Stimulated activated naive CD8-positive, alpha-beta T cell treated with anti-CD3 and anti-CD28 coated beads, Interleukin-15, amount 100 ng/mL, for 72 hours (primary cell): ENCODE data around the gene SVIL.

Experiments
- ATAC-seq: fragments of 150-1000 bp; cut with Tn5 transposase; 2 replicates; pipeline ENCODE4 v1.10.0; 2021; ENCODE audit warnings: mild to moderate bottlenecking, moderate library complexity
- DNase-seq, 2 donors: peaks; one replicate each; pipeline ENCODE4 v3.0.0; 2021 to 2022
- H3K27ac Mint-ChIP-seq, 2 donors: one replicate each; pipeline ENCODE4 v1.8.0; 2022; ENCODE audit warnings: mild to moderate bottlenecking in 2 of 2, mixed read lengths in 2 of 2, moderate library complexity in 2 of 2
- H3K27me3 Mint-ChIP-seq: one replicate; pipeline ENCODE4 v1.8.0; 2022; ENCODE audit warnings: mixed read lengths
- H3K4me1 Mint-ChIP-seq: one replicate; pipeline ENCODE4 v1.8.0; 2022; ENCODE audit warnings: mild to moderate bottlenecking, mixed read lengths
- H3K4me3 Mint-ChIP-seq, 2 donors: one replicate each; pipeline ENCODE4 v1.8.0; 2022; ENCODE audit warnings: mild to moderate bottlenecking in 2 of 2, mixed read lengths in 2 of 2, moderate library complexity in 1 of 2
- H3K9me3 Mint-ChIP-seq, 2 donors: one replicate each; pipeline ENCODE4 v1.8.0; 2022; ENCODE audit warnings: mixed read lengths in 2 of 2

The SVIL gene

DNA sequence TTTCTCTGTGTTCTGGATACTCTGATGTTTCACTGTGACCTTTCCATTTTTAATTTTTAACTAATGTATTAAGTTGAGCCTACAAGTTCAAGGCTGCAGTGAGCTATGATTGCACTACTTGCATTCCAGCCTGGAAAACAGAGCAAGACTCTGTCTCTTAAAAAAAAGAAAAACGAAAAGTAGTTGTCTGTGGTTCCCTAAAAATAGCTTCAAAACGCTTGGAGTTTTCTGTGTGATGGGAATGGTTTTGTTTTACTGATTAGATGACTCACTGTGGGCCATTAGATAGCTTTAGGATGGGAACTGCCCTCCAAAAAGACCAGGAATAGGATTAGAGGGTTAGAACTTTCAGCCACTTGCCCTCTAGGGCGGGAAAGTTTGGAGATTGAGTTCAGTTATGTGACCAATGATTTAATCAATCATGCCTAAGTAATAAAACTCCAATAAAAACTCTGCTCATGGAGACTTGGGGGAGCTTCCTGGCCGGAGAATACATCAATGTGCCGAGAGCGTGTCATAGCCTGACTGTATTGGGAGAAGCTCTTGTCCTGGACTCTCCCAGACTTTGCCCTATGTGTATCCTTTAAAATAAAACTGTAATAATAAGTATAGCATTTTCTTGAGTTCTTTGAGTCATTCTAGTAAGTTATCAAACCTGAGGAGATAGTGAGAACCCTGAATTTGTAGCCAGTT lies 198.8 kb downstream of the SVIL start:
- H3K9me3 Mint-ChIP-seq: peaks cover 26 to 29% of the 10 kb centered on the region in 2 donors
- no peak overlapping the region for H3K4me3 Mint-ChIP-seq
- H3K27me3 Mint-ChIP-seq: no peaks in the 10 kb centered on the region

DNA sequence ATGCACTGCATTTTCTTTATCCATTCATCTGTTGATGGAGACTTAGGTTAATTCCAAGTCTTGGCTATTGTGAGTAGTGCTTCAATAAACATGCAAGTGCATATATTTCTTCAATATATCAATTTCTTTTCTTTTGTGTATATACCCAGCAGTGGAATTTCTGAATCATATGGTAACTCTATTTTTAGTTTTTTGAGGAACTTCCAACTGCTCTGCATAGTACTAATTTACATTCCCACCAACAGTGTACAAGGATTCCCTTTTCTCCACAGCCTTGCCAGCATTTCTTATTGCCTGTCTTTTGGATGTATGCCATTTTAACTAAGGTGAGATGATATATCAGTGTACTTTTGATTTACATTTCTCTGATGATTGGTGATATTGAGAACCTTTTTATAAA lies 200.7 kb downstream of the SVIL start:
- no peak overlapping the region for H3K27ac Mint-ChIP-seq
- H3K27me3 Mint-ChIP-seq: no peaks in the 10 kb centered on the region
- ATAC-seq (no peak), DNase-seq (no peak)
- H3K9me3 Mint-ChIP-seq: peaks cover 23 to 28% of the 10 kb centered on the region in 2 donors
- H3K4me3 Mint-ChIP-seq: no peak overlapping the region
- H3K4me1 Mint-ChIP-seq: no peaks in the 10 kb centered on the region

More for the DNA sequence above, 198.8 kb downstream of the SVIL start:
- ATAC-seq (no peak), DNase-seq (no peak)
- H3K27ac Mint-ChIP-seq: no peak overlapping the region
- H3K4me1 Mint-ChIP-seq: no peaks in the 10 kb centered on the region

DNA sequence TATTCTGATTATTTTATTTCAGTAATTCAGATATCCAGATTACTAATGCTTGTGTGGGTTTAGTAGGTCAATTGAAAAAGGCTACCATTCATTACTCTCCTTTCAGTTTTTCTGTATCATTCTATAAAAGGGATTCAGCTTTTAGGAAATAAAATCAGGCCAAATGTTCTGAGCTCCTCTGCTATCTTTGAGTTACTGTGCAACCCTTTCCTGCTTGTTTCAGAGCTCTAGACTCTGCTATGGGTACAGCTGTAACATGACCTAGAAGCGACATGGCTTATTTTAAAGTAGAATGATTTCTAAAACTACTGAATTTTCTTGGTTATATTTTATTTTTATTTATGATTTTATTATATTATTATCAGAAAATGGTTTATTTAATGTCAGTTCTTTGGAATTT lies 203.1 kb downstream of the SVIL start:
- H3K4me1 Mint-ChIP-seq: no peaks in the 10 kb centered on the region
- no peak overlapping the region for H3K27ac Mint-ChIP-seq
- no peak overlapping the region for H3K4me3 Mint-ChIP-seq
- DNase-seq: no peak
- ATAC-seq: no peak
- peaks cover 6 to 9% of the 10 kb centered on the region in 2 donors for H3K9me3 Mint-ChIP-seq
- H3K27me3 Mint-ChIP-seq: no peaks in the 10 kb centered on the region

DNA sequence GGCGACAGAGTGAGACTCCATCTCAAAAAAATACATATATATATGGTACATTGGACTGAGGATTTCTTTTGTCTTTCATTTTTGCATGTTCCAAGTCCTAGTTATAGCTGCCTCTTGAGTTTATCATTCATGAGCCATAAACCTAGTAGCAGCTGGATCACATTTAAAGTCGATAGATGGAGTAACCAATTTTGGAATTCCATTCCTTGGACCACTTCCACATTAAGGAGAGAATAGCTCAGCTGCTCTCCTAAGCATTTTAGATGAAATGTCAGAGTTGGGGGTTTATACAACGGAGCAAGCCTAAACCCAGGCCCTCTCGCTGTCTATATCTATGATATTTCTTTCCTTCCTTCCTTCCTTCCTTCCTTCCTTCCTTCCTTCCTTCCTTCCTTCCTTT lies 204.7 kb downstream of the SVIL start:
- Mint-ChIP-seq H3K9me3 (peaks cover 0 to 6% of the 10 kb centered on the region in 2 donors), H3K27ac (no peak overlapping the region), H3K4me3 (no peak overlapping the region), H3K27me3 (no peaks in the 10 kb centered on the region), H3K4me1 (no peaks in the 10 kb centered on the region)
- ATAC-seq (no peak), DNase-seq (no peak)

DNA sequence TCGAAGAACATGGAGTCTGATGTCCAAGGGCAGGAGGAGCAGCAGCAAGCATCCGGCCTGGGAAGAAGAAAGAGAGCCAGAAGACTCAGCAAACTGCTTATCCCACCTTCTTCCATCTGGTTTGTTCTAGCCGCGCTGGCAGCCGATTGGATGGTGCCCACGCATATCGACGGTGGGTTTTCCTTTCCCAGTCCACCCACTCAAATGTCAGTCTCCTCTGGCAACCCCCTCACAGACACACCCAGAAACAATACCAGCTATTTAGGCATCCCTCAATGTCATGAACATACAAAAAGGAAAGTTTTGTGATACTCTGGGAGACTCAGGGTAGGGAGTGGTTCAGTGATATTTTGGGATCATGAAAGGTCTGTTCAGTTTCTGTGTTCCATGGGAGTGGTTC lies 206.3 kb downstream of the SVIL start:
- no peak for DNase-seq
- Mint-ChIP-seq H3K4me3 (no peak overlapping the region), H3K9me3 (no peaks in the 10 kb centered on the region), H3K27me3 (no peaks in the 10 kb centered on the region), H3K27ac (no peak overlapping the region), H3K4me1 (no peaks in the 10 kb centered on the region)
- ATAC-seq: no peak

DNA sequence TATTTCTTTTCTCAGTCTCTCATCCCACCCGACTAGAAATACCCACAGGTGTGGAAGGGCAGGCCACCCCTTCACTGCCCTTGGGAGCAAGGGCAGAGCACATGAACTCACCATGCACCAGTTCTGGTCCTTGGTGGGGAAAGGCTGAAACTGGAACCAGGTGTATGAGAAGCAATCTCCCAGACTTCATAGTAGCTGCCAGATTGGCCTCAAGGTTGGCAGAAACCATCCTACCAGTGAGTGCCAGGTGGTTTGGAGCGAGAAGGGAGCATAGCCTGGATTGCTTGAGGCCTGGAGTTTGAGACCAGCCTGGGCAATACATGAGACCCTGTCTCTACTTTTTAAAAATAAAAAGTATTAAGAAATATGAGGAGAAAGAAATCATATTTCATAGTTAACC lies 207.1 kb downstream of the SVIL start:
- H3K9me3 Mint-ChIP-seq: no peaks in the 10 kb centered on the region
- ATAC-seq: no peak
- no peaks in the 10 kb centered on the region for H3K27me3 Mint-ChIP-seq
- no peak for DNase-seq
- H3K4me1 Mint-ChIP-seq: no peaks in the 10 kb centered on the region
- no peak overlapping the region for H3K27ac Mint-ChIP-seq
- H3K4me3 Mint-ChIP-seq: no peak overlapping the region

DNA sequence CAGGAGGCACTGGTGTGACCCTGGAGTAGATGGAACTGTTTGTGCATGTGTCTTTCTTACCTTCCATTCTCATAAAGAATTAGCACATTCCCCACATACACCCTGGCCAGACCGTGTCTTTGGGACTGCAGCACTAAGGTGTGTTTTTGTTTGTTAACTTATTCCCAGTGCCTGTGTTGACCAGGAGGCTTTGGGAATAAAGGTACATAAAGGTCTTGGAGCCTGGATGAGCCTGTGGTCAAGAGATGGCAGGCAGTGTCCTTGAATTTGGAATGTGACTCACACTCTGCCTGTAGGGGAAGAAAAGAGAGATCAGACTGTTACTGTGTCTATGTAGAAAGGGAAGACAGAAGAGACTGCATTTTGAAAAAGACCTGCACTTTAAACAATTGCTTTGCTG lies 208.4 kb downstream of the SVIL start:
- Mint-ChIP-seq H3K9me3 (no peaks in the 10 kb centered on the region), H3K4me3 (no peak overlapping the region), H3K4me1 (no peaks in the 10 kb centered on the region), H3K27me3 (no peaks in the 10 kb centered on the region), H3K27ac (peak overlapping the region in 1 of 2 donors; percentile 28)
- ATAC-seq (no peak), DNase-seq (no peak)

DNA sequence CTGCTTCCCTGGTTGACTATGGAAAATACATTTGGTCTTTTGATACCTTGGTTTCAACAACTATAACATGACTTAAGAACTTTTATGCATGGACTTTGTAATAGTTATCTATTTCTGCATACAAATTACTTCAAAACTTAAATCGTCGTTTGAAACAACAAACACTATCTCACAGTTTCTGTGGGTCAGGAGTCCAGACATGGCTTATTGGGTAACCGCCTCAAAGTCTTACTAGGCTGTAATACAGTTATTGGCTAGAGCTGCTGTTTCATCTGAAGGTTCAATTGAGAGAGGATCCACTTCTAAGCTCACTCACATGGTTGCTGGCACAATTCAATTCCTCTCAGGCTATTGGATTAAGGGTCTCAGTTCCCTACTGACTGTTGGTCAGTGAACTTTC lies 210.8 kb downstream of the SVIL start:
- ATAC-seq (no peak), DNase-seq (no peak)
- no peak overlapping the region for H3K4me3 Mint-ChIP-seq
- no peaks in the 10 kb centered on the region for H3K27me3 Mint-ChIP-seq
- H3K9me3 Mint-ChIP-seq: no peaks in the 10 kb centered on the region
- H3K27ac Mint-ChIP-seq: no peak overlapping the region
- no peaks in the 10 kb centered on the region for H3K4me1 Mint-ChIP-seq

DNA sequence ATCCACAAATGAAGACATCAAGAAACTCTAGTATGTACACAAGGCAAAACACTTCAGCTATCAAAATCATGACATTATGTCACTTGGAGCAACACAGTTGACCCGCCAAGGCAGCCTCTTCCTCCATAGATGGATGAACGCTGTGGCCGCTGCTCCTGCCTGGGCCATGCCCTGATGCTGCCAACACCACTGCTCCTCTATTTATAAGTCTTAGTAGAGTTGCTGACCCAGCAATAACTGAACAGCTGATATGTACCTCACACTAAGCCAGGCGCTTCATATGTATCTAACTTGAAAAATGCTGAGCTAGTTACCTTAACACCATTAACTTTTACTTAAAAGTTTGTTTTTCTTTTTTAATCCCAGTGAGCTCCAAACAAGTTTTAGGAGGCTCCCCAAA lies 214.0 kb downstream of the SVIL start:
- no peak for ATAC-seq

DNA sequence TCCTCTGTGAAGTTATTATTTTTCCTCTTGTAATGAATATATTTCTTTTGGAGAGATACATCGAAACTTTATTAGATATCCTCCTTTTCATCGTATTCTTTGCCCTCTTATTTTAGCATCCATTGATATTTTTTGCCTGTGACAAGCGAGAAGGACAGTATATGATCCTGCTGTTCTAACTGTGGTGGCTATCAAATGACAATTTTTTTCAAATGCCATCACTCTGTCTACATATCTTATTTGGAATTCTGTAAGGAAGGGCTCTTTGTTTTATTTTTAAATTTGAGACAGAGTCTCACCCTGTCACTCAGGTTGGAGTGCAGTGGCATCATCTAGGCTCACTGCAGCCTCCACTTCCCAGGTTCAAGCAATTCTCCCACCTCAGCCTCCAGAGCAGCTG lies 217.4 kb downstream of the SVIL start:
- Mint-ChIP-seq H3K9me3 (no peaks in the 10 kb centered on the region), H3K4me1 (peaks cover 20% of the 10 kb centered on the region), H3K4me3 (no peak overlapping the region), H3K27ac (no peak overlapping the region), H3K27me3 (no peaks in the 10 kb centered on the region)
- ATAC-seq (no peak), DNase-seq (no peak)

More for the DNA sequence above, 214.0 kb downstream of the SVIL start:
- no peak for DNase-seq
- Mint-ChIP-seq H3K9me3 (no peaks in the 10 kb centered on the region), H3K4me3 (no peak overlapping the region), H3K27ac (no peak overlapping the region), H3K4me1 (no peaks in the 10 kb centered on the region), H3K27me3 (no peaks in the 10 kb centered on the region)

DNA sequence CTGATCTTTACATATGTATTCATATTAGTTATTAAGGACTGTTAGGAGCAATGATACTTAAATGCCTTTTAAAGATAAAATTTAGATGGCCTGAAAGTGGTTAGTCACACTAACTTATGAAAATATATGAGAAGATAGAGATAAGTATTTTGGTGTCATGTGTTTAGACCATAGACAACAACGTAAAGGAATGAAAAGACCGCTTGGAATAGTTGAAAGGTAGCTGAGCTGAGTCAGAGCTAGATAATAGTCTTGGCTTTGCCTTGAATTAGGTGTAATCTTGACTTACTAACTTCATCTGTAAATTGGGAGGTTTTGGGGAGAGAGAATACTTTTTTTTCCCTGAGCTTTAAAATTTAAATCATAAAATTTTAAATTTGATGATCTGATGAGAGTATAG lies 218.9 kb downstream of the SVIL start:
- ATAC-seq: no peak
- H3K27ac Mint-ChIP-seq: no peak overlapping the region
- no peaks in the 10 kb centered on the region for H3K27me3 Mint-ChIP-seq
- no peak for DNase-seq
- H3K4me1 Mint-ChIP-seq: peaks cover 32% of the 10 kb centered on the region
- no peak overlapping the region for H3K4me3 Mint-ChIP-seq
- no peaks in the 10 kb centered on the region for H3K9me3 Mint-ChIP-seq

DNA sequence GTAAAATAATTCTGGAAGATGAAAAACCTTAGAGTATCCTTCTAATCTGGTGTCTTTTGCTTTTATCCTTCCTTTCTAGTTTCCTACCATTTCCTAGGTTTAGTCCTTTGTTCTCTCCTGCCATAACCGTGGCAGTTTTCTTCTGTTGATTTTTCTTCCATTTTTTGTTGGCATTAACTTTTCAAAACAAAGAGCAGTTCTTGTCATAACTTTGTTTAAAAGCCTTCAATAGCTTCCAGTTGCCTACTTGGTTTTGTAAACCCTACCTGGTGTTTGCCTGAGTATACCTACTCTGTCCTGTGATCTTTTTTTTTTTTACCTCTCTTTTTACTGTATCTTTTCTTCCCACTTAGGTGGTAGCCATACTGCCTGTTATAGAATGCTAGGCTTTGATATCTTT lies 220.3 kb downstream of the SVIL start:
- Mint-ChIP-seq H3K27me3 (no peaks in the 10 kb centered on the region), H3K9me3 (no peaks in the 10 kb centered on the region), H3K4me1 (peaks cover 32% of the 10 kb centered on the region), H3K27ac (no peak overlapping the region), H3K4me3 (no peak overlapping the region)
- DNase-seq (no peak), ATAC-seq (no peak)

DNA sequence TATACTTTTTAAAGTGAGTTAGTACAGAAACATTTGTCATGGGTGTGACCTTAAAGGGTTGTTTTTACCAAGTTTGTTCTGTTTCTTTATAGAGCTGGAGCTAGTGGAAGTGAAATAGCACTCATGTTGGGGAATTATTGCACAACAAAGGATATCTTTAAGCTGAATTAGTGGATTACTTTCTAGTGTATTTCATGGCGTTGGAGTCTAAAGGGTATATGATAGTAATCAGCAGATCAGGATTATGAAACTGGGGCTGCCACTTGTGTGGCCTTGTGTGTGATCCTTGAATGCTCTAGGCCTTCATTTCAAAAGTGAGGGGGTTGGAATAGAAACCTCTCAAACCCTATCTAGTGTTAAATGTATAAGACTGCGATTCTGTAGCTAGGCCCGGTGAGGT lies 222.3 kb downstream of the SVIL start:
- DNase-seq: no peak
- ATAC-seq: peak; percentile 19
- Mint-ChIP-seq H3K4me1 (peaks cover 39% of the 10 kb centered on the region), H3K27me3 (no peaks in the 10 kb centered on the region), H3K27ac (no peak overlapping the region), H3K4me3 (no peak overlapping the region), H3K9me3 (peaks cover 4 to 5% of the 10 kb centered on the region in 2 donors)

DNA sequence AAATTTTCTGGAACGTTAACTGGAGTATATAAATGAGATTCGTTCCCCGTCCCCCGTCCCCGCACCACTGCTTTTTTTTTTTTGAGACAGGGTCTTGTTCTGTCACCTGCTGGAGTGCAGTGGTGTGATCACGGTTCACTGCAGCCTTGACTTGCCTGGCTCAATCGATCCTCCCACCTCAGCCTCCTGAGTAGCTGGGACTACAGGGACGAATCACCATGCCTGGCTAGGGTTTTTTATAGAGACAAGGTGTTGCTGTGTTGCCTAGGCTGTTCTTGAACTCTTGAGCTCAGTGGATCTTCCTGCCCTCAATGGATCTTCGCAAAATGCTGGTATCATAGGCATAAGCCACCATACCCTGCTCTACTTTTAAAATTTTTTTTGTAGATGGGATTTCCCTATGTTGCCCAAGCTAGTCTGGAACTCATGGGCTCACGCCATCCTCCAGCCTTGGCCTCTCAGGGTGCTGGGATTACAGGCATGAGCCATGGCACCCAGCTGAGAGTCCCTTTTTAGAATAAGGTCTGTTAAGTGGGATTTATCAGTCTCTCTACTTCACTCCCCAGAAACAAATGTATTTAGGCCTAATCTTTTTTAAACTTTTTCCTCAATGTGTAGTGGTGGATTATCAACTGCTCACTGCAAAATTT lies 223.0 kb downstream of the SVIL start:
- H3K4me1 Mint-ChIP-seq: peaks cover 39% of the 10 kb centered on the region
- DNase-seq (no peak), ATAC-seq (no peak)
- peaks cover 4 to 11% of the 10 kb centered on the region in 2 donors for H3K9me3 Mint-ChIP-seq
- H3K27me3 Mint-ChIP-seq: no peaks in the 10 kb centered on the region
- peak overlapping the region in 1 of 2 donors; percentile 7 for H3K27ac Mint-ChIP-seq
- peak overlapping the region in 1 of 2 donors; percentile 41 for H3K4me3 Mint-ChIP-seq

DNA sequence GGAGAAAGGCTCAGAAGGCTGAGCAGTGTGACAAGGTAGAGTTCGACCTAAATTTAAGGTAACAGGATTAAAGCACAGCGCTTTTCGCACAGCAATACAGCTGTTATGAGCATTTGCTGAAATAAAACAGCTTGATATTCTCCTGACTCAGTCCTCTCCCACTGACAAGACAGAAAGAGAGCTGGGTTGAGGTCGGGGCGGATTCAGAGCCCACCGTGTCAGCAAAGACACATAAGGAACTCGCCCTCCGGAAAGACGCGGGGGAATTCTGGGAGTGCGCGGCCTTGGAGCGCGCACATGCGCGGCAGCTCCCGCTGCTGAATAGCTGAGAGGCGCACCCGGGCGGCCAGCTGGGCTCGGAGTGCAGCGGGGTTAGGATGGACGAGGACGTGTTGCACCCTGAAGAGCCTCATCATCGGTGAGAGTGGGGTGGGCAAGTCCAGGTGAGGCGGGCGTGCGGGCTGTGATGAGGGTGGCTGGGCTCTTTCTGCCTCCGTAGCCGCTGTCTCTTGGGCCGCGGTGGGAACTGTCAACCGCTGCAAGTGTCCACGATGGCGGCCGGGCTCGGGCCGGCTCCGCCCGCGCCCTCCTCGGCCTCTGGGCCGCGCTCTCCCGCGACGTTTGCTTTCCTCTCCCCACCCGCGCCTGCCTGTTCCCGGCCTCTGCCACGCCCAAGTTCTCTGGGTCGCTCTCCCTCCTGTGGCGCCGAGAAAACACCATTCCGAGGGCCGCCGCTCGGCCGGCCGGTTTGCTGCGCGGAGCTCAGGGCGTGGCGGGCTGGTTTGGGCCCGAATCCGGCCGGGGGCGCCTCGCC lies 225.3 kb downstream of the SVIL start:
- Mint-ChIP-seq H3K27me3 (no peaks in the 10 kb centered on the region), H3K9me3 (peaks cover 4 to 11% of the 10 kb centered on the region in 2 donors), H3K4me1 (peaks cover 34% of the 10 kb centered on the region), H3K27ac (peak overlapping the region; percentile 95 to 98), H3K4me3 (peak overlapping the region; percentile 96 to 97)
- ATAC-seq (peak; percentile 71), DNase-seq (peak; percentile 40 to 44)

DNA sequence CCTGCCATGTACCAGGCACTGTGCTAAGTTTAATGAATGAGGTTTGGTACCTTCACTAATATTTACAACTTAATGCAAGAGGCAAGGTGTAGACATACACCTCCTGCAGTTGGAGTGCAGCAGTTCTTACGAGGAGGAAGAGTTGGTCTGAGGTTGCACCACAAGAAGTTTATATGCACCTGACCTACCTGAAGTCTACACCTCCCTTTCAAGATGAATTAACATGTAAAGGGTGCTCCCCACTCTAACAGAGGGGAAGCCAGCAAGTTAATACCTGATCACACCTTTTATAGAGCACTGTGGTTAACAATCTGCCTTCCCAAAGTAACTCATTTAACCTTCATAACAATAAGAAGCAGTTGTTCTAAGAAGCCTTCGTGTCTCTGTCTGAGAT lies 225.9 kb downstream of the SVIL start:
- Mint-ChIP-seq H3K4me1 (peaks cover 32% of the 10 kb centered on the region), H3K9me3 (peaks cover 4 to 11% of the 10 kb centered on the region in 2 donors), H3K27me3 (no peaks in the 10 kb centered on the region), H3K4me3 (peak overlapping the region; percentile 96 to 97), H3K27ac (peak overlapping the region; percentile 95 to 98)
- no peak for ATAC-seq
- DNase-seq: no peak
